Limb (tissue), 2 donors: ENCODE results near the gene STXBP6.
"Not testable (repeated sequence)": the region's sequence is repeated elsewhere in the genome, so short reads cannot be mapped to it uniquely, and the experiment has no call there.

Source experiments
- DNase-seq, 2 donors: peaks; one replicate each; pipeline ENCODE4 v3.0.0-alpha.2; 2016; ENCODE audit errors: extremely low spot score in 2 of 2

Gene STXBP6

GRCh38 chr14:24957814-24958213 lies 92.1 kb downstream of the STXBP6 start:
- no peak for DNase-seq

DNA sequence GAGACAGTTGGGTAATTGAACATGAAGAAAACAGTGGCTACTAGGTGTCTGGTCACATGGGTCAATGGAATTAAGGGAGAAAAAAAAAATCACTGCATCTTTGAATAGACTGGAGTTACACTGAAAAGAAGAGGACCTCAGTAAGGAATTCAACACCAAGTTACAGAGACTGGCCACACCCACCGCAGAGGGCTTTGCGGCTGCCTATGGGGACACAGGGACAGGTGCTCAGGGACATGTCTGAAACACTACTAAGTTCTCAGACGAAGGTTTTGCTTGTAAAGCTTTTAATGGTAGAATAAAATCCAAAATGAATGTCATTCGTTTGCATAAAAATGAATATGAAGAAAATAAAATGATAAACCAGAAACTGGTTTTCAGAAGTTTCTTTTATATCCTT lies 93.8 kb downstream of the STXBP6 start:
- no peak for DNase-seq

- DNase-seq = no peak
These were observed 95.3 kb downstream of the STXBP6 start for GRCh38 chr14:24954700-24955037.

DNA sequence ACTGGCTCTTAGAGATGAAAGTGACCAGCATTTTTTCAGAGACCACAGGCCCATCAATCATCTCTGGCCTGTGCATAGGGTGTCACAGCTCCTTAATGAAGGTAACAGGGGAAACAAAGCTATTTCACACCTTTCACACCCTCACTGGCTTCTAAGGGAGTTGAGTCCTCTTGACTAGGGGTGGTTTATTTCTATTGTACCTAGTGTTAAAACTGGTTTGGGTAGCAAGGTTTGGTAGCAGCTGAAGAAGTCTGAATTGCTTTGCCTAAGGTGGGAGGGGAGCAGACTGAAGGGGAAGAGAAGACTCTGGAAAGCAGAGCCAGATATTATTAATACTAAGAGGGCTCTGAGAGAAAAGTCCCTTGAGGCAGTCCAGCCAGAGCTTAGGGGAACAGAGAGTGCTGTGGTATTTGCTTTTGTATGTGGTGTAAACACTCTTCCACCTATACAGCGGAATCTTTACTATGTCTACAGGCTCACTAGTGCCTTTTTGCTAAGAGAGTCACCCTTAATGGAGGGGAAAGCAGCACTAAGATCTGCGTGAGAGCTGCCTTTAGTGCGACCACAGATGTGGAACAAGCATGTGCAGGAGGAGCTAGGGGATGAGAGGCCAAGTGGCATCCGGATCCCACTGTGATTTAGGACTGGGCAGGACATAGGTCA lies 95.8 kb downstream of the STXBP6 start:
- DNase-seq = no peak

- no peak for DNase-seq
These were observed 96.9 kb downstream of the STXBP6 start for GRCh38 chr14:24952851-24953666.

- no peak for DNase-seq
These were observed 101.6 kb downstream of the STXBP6 start for GRCh38 chr14:24948261-24948847.

DNA sequence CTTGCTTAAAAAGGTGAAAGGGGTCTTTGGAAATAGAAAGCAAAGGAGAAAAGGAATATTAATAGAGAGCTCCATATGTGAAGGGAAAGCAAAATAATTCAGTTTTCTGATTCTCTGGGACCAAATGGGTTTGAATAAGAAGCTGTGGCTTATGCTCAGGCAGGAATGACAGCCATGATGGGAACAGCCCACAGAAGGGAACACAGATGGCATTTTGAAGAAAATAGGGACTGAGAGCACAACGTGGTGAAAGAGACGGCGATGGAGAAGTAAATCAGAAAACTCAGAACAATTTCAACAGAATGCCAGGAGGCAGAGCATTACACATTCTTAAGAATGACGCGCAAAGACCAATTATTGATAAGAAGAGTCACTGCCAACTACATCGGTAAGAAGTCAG lies 102.8 kb downstream of the STXBP6 start:
- DNase-seq = no peak

- DNase-seq = no peak
These were observed 105.1 kb downstream of the STXBP6 start for GRCh38 chr14:24944800-24945199.

GRCh38 chr14:24943024-24943423 lies 106.9 kb downstream of the STXBP6 start:
- no peak for DNase-seq

DNA sequence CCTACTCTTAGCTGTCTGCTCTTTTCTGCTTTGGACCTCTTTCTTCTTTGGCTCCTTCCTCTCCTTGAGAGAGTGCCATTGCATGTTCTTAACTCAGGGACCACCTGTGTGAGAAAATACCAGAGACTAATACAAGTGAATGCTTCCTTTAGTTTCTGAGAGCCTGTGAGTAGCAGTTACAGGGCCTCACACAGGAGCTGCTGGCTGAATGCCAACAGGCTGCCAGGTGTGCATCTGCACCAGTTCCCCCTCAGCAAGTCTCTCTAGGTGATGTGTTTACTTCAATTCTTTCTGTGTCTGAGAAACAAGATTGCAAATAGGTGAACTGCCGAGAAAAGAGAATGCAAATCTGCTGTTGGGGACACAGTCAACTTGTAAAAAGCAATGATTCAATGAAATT lies 108.2 kb downstream of the STXBP6 start:
- DNase-seq = peak in 1 of 2 donors; percentile 42

DNA sequence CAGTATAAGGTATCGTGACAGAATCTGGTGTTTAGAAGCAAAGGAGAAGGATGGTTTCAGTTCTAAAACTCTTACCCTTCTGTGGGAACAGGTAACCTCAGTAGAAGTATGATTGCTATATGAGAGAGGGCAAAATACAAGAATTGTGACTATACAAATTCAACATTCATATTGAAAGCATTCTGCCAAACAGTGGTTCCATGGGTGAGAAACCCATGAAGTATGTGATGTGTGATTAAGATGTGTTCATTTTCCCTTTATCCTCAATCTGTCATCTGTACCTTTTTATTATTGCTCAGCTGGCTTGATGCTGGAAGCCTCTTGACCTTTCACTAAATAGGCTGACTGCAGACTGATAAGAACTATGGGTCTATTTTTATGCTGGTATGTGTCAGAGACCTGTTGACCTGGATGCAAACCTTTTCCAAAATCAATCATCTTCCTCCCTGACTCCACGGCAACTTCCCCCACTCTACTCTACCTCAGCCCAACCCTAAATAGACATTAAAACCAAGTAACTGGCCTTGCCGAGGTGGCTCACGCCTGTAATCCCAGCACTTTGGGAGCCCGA lies 109.6 kb downstream of the STXBP6 start:
- no peak for DNase-seq

DNA sequence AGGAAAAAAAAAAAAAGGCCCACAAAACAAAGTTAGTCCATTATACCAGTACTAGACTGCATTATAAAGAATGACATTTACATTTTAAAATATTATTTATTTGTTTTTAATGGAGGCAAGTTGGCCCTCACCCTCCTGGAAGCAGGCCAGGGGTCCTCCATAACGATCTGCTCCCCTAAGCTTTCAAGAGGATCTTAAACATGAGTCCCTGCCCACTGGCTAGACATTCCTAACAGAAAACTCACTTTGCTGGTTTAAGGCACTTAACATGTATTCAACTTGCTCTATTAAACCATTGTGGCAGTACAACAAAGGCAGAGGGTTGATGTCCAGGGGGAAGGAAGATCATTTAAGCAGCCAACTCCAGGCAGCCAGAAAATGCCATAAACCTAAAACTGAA lies 111.4 kb downstream of the STXBP6 start:
- DNase-seq = no peak

DNA sequence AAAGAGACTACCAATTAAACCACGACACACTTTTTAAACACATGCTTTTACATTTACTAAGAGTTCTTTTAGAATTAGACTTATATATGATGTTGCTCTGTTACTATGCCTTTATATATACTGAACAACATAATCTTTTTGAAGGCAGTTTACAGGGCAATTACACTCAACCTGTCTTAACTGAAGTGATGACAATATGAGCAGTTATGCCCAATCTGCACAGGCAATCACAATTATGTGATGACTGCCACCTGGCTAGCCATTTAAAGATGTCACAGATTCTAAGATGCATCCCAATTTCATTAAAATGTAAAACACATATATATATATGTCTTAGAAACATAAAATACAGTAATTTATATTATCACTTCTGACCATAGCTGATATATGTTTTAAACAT lies 112.6 kb downstream of the STXBP6 start:
- DNase-seq = no peak

GRCh38 chr14:24936773-24937172 lies 113.2 kb downstream of the STXBP6 start:
- DNase-seq = not testable (repeated sequence)

DNA sequence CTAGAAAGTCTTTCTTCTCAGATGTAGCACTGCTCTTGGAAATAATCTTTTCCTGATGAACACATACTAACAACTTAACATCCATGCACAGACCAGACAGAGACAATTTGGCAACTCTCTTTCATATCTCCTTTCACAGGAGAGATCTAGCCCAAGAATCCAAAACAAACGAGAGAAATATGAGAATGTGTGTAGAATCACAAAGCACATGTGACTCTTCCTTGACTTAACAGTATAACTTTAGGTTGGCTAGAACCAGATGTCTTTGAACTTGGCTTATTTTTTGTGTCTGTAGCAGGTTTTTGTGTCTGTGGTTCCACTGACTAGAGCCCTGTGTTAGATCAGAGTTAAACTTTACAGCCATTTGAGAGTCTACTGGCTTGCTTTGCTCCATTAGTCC lies 114.2 kb downstream of the STXBP6 start:
- no peak for DNase-seq

GRCh38 chr14:24928386-24928900 lies 121.5 kb downstream of the STXBP6 start:
- no peak for DNase-seq

GRCh38 chr14:24927809-24928208 lies 122.1 kb downstream of the STXBP6 start:
- DNase-seq = no peak

GRCh38 chr14:24925771-24926374 lies 124.1 kb downstream of the STXBP6 start:
- DNase-seq = no peak

DNA sequence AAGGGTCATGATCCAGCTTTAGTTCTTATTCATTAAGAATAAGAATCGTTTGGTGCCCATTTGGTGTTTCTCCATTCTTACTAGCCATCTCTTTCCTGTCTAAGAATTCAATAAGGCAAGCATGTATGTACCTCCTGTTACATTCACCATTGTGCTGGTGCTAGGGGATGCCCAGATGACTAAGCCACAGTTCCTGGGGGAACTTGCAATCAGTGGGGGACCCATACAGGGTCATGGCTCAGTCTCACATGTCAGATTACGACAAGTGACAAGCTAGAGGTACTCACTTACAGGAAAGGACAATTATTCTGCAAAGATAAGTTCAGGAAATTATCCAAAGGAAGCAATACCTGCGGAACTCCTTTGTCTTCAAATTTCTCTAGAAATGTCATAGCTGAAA lies 125.4 kb downstream of the STXBP6 start:
- DNase-seq = no peak

DNA sequence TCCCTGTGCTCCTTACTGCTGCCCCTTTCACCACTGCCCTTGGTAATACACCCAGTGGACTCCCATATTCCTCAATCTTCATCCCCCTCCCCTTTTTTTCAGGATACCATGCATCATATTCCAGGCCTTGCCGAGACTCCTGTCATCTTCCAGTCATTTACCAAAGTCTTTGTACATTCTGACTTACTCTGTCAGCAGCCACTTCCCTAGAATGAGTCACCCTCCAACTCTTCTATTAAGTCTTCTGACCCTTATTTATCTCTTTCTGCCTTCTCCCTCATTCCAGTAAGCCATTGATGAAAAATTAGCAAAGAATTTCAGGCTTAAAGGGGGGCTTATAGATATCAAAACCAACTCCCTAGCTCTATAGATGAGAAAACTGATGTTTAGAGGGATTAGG lies 128.0 kb downstream of the STXBP6 start:
- no peak for DNase-seq

DNA sequence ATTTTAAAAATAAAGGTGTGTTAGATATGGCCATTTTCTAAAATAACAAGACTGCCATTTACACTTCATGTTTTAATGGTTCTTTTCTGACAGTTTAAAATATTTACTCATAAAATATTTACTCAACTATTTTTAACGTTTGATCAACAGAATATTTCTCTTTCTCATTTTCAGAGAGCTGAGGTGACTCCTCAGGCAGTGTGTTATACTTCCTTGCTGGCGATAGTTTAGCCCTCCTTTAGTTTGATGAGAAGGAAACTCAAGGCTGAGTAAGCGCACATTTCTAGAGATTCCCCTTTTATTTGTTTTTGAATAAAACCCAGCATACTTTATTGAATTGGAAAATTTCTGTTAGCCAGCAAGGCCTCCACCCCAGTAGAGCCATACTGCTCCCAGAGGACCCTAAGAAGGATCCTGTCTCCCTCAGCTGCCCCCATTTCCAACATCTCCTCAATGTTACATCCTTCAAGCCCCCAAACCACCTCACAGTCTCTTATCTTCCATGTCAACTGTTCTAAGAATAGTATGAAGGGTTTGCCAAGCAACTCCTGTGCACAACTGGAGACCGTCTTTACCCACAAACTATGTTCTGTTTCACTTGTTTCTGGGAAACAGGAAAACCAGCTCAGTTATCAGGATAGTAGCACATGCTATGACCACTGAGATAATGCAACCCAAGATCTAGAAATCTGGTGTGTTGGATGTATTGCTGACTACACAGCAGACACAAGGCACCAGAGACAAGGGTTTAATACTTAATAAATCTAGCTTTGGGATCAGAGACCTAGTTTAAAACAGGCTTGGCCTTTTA lies 129.5 kb downstream of the STXBP6 start:
- DNase-seq = no peak
